ENCODE results near the gene ADCY4. TPM values are rescaled to one million over a fixed set of nuclear protein-coding genes. Genes with fewer than 3 reads are reported as not detected.

Gene ADCY4
- total RNA-seq, 1 experiment from 2014 or later, result 3.4 TPM

GRCh38 chr14:24270537-24271133 is 64.2 kb downstream of the ADCY4 start:
- peak overlapping the region; percentile 65 for H3K27ac Mint-ChIP-seq (ENCODE audit: unreplicated experiment)
- TF ChIP-seq CTCF (IDR thresholded peaks at IDR 0.05; ENCODE audit: unreplicated experiment), result no peak
- DNase-seq, result no peak
- intact Hi-C loops (cut with micrococcal nuclease; ENCODE audit: unreplicated experiment), result loop anchor here (2.0 kb wide), 1 partner anchor 28 kb away; the partner anchor contains the start of gene TINF2
- no TSS peak for BruUV-seq (replicated peaks)
- no peaks in the 10 kb centered on the region for H3K27me3 Mint-ChIP-seq (ENCODE audit: unreplicated experiment)
- peak overlapping the region; percentile 67 for H3K4me3 Mint-ChIP-seq (ENCODE audit: low read depth, unreplicated experiment)
- H3K9me3 Mint-ChIP-seq (ENCODE audit: low read depth, unreplicated experiment), result no peaks in the 10 kb centered on the region
- peaks cover 32% of the 10 kb centered on the region for H3K36me3 Mint-ChIP-seq (ENCODE audit: insufficient read depth, unreplicated experiment)
- CTCF ChIA-PET, result interaction anchor here (1.0 to 1.7 kb wide), 7 partner anchors 9 to 55 kb away, joined by 3 to 9 read pairs (median 5); partner anchors contain the start of genes CIDEB, DHRS1, MDP1 and NOP9
- H3K4me1 Mint-ChIP-seq (ENCODE audit: low read depth, unreplicated experiment), result peaks cover 32% of the 10 kb centered on the region

GRCh38 chr14:24269910-24270536 is 64.8 kb downstream of the ADCY4 start:
- peaks cover 27% of the 10 kb centered on the region for H3K36me3 Mint-ChIP-seq (ENCODE audit: insufficient read depth, unreplicated experiment)
- H3K4me3 Mint-ChIP-seq (ENCODE audit: low read depth, unreplicated experiment), result no peak overlapping the region
- DNase-seq, result no peak
- BruUV-seq (replicated peaks), result no TSS peak
- H3K27ac Mint-ChIP-seq (ENCODE audit: unreplicated experiment), result no peak overlapping the region
- TF ChIP-seq CTCF (IDR thresholded peaks at IDR 0.05; ENCODE audit: unreplicated experiment), result no peak
- CTCF ChIA-PET, result interaction anchor here (1.7 kb wide), 1 partner anchor 28 kb away, joined by 9 read pairs; the partner anchor contains the start of gene TINF2
- intact Hi-C loops (cut with micrococcal nuclease; ENCODE audit: unreplicated experiment), result loop anchor here (2.0 kb wide), 1 partner anchor 27 kb away; the partner anchor contains the start of gene TINF2
- H3K9me3 Mint-ChIP-seq (ENCODE audit: low read depth, unreplicated experiment), result no peaks in the 10 kb centered on the region
- peaks cover 32% of the 10 kb centered on the region for H3K4me1 Mint-ChIP-seq (ENCODE audit: low read depth, unreplicated experiment)
- H3K27me3 Mint-ChIP-seq (ENCODE audit: unreplicated experiment), result no peaks in the 10 kb centered on the region

GRCh38 chr14:24269368-24269767 is 65.5 kb downstream of the ADCY4 start:
- intact Hi-C loops (cut with micrococcal nuclease; ENCODE audit: unreplicated experiment), result no loop called here
- H3K9me3 Mint-ChIP-seq (ENCODE audit: low read depth, unreplicated experiment), result no peaks in the 10 kb centered on the region

More at GRCh38 chr14:24269368-24269767, 65.5 kb downstream of the ADCY4 start:
- no peak overlapping the region for H3K4me3 Mint-ChIP-seq (ENCODE audit: low read depth, unreplicated experiment)
- DNase-seq, result no peak
- no peaks in the 10 kb centered on the region for H3K27me3 Mint-ChIP-seq (ENCODE audit: unreplicated experiment)
- H3K27ac Mint-ChIP-seq (ENCODE audit: unreplicated experiment), result no peak overlapping the region
- H3K4me1 Mint-ChIP-seq (ENCODE audit: low read depth, unreplicated experiment), result peaks cover 30% of the 10 kb centered on the region
- H3K36me3 Mint-ChIP-seq (ENCODE audit: insufficient read depth, unreplicated experiment), result peaks cover 27% of the 10 kb centered on the region
- no TSS peak for BruUV-seq (replicated peaks)
- CTCF ChIA-PET, result no interaction called here
- TF ChIP-seq CTCF (IDR thresholded peaks at IDR 0.05; ENCODE audit: unreplicated experiment), result no peak

Other genes with a start within 250 kb of the ADCY4 start
- 38.0 and 43.6 TPM in 2 replicates for gene PCK2, start 240.8 kb downstream of the ADCY4 start, total RNA-seq (2022)
- gene DCAF11, start 220.3 kb downstream of the ADCY4 start, total RNA-seq (2022), result 58.2 and 63.4 TPM in 2 replicates
- 1.8 and 2.3 TPM in 2 replicates for gene NRL, start 220.1 kb downstream of the ADCY4 start, total RNA-seq (2022)
- 0.47 and 0.98 TPM in 2 replicates for gene FITM1, start 204.4 kb downstream of the ADCY4 start, total RNA-seq (2022)
- 259 and 289 TPM in 2 replicates for gene PSME1, start 198.9 kb downstream of the ADCY4 start, total RNA-seq (2022)
- 38.0 and 39.2 TPM in 2 replicates for gene EMC9, start 193.5 kb downstream of the ADCY4 start, total RNA-seq (2022)
- gene PSME2, start 188.5 kb downstream of the ADCY4 start, total RNA-seq (2022), result 288 and 359 TPM in 2 replicates
- 95.9 and 103 TPM in 2 replicates for gene RNF31, start 187.6 kb downstream of the ADCY4 start, total RNA-seq (2022)
- gene IRF9, start 173.8 kb downstream of the ADCY4 start, total RNA-seq (2022), result 124 and 184 TPM in 2 replicates
- gene REC8, start 163.0 kb downstream of the ADCY4 start, total RNA-seq (2022), result 37.5 and 42.7 TPM in 2 replicates
- gene IPO4, start 146.3 kb downstream of the ADCY4 start, total RNA-seq (2022), result 82.6 and 86.4 TPM in 2 replicates
- 68.0 and 70.9 TPM in 2 replicates for gene TM9SF1, start 139.6 kb downstream of the ADCY4 start, total RNA-seq (2022)
- 0.47 TPM in 1 of 2 replicates, not detected in the other for gene TSSK4, start 129.4 kb downstream of the ADCY4 start, total RNA-seq (2022)
- 53.2 and 60.8 TPM in 2 replicates for gene CHMP4A, start 121.6 kb downstream of the ADCY4 start, total RNA-seq (2022)
- 7.4 and 8.9 TPM in 2 replicates for gene MDP1, start 119.0 kb downstream of the ADCY4 start, total RNA-seq (2022)
- 192 and 198 TPM in 2 replicates for gene NEDD8, start 102.7 kb downstream of the ADCY4 start, total RNA-seq (2022)
- gene GMPR2, start 102.1 kb downstream of the ADCY4 start, total RNA-seq (2022), result 61.3 and 63.4 TPM in 2 replicates
- 38.3 and 40.4 TPM in 2 replicates for gene TINF2, start 92.4 kb downstream of the ADCY4 start, total RNA-seq (2022)
- 4.5 and 7.5 TPM in 2 replicates for gene TGM1, start 71.9 kb downstream of the ADCY4 start, total RNA-seq (2022)
- gene RABGGTA, start 63.5 kb downstream of the ADCY4 start, total RNA-seq (2022), result 35.3 and 42.2 TPM in 2 replicates
- gene DHRS1, start 35.3 kb downstream of the ADCY4 start, total RNA-seq (2022), result 18.6 and 19.7 TPM in 2 replicates
- gene NOP9, start 35.2 kb downstream of the ADCY4 start, total RNA-seq (2022), result 35.9 and 40.2 TPM in 2 replicates
- 0.17 TPM in 1 of 2 replicates, not detected in the other for gene CIDEB, start 27.1 kb downstream of the ADCY4 start, total RNA-seq (2022)
- gene LTB4R2, start 24.9 kb downstream of the ADCY4 start, total RNA-seq (2022), result 19.3 and 25.8 TPM in 2 replicates
- 13.4 and 18.7 TPM in 2 replicates for gene LTB4R, start 23.6 kb downstream of the ADCY4 start, total RNA-seq (2022)
- 11.0 and 12.6 TPM in 2 replicates for gene RIPK3, start 4.9 kb upstream of the ADCY4 start, total RNA-seq (2022)
- gene NFATC4, start 33.1 kb upstream of the ADCY4 start, total RNA-seq (2022), result 10.7 and 12.8 TPM in 2 replicates
- gene NYNRIN, start 63.9 kb upstream of the ADCY4 start, total RNA-seq (2022), result 7.5 and 8.4 TPM in 2 replicates
- gene CBLN3, start 94.6 kb upstream of the ADCY4 start, total RNA-seq (2022), result 0.99 and 1.7 TPM in 2 replicates
- 47.6 and 54.6 TPM in 2 replicates for gene KHNYN, start 94.9 kb upstream of the ADCY4 start, total RNA-seq (2022)
- gene SDR39U1, start 107.7 kb upstream of the ADCY4 start, total RNA-seq (2022), result 43.7 and 59.0 TPM in 2 replicates
- gene CMA1, start 173.2 kb upstream of the ADCY4 start, total RNA-seq (2022), result not detected in 2 replicates
- gene CTSG, start 241.2 kb upstream of the ADCY4 start, total RNA-seq (2022), result not detected in 2 replicates